ENCODE results near the gene ZSWIM6.

Gene ZSWIM6

GRCh38 chr5:61429906-61430305 is 97.8 kb downstream of the ZSWIM6 start:
- Histone ChIP-seq H3K4me3 (ENCODE audit: insufficient read depth, low read depth, low read length, poor library complexity, severe bottlenecking) (no peak overlapping the region), H3K27ac (ENCODE audit: insufficient read depth, low read length, poor library complexity, severe bottlenecking) (no peak overlapping the region), H3K36me3 (ENCODE audit: control insufficient read depth, insufficient read depth, low read length) (no peaks in the 10 kb centered on the region), H3K4me1 (ENCODE audit: control insufficient read depth, insufficient read depth, low read length, poor library complexity, severe bottlenecking) (no peaks in the 10 kb centered on the region), H3K27me3 (replicated peaks; ENCODE audit: control insufficient read depth, insufficient read depth, low read length, poor library complexity, severe bottlenecking) (no peaks in the 10 kb centered on the region), H3K9me3 (ENCODE audit: control insufficient read depth, low read length) (no peaks in the 10 kb centered on the region)
- DNase-seq = no peak

GRCh38 chr5:61431923-61432620 is 100.0 kb downstream of the ZSWIM6 start:
- Histone ChIP-seq H3K4me3 (ENCODE audit: insufficient read depth, low read depth, low read length, poor library complexity, severe bottlenecking) (no peak overlapping the region), H3K4me1 (ENCODE audit: control insufficient read depth, insufficient read depth, low read length, poor library complexity, severe bottlenecking) (no peaks in the 10 kb centered on the region), H3K9me3 (ENCODE audit: control insufficient read depth, low read length) (no peaks in the 10 kb centered on the region), H3K36me3 (ENCODE audit: control insufficient read depth, insufficient read depth, low read length) (no peaks in the 10 kb centered on the region), H3K27me3 (replicated peaks; ENCODE audit: control insufficient read depth, insufficient read depth, low read length, poor library complexity, severe bottlenecking) (no peaks in the 10 kb centered on the region), H3K27ac (ENCODE audit: insufficient read depth, low read length, poor library complexity, severe bottlenecking) (no peak overlapping the region)
- no peak for DNase-seq

GRCh38 chr5:61435368-61435767 is 103.3 kb downstream of the ZSWIM6 start:
- Histone ChIP-seq H3K4me3 (ENCODE audit: insufficient read depth, low read depth, low read length, poor library complexity, severe bottlenecking) (no peak overlapping the region), H3K27me3 (replicated peaks; ENCODE audit: control insufficient read depth, insufficient read depth, low read length, poor library complexity, severe bottlenecking) (no peaks in the 10 kb centered on the region), H3K27ac (ENCODE audit: insufficient read depth, low read length, poor library complexity, severe bottlenecking) (no peak overlapping the region), H3K9me3 (ENCODE audit: control insufficient read depth, low read length) (no peaks in the 10 kb centered on the region), H3K4me1 (ENCODE audit: control insufficient read depth, insufficient read depth, low read length, poor library complexity, severe bottlenecking) (no peaks in the 10 kb centered on the region), H3K36me3 (ENCODE audit: control insufficient read depth, insufficient read depth, low read length) (no peaks in the 10 kb centered on the region)
- DNase-seq = no peak

GRCh38 chr5:61438298-61438970 is 106.4 kb downstream of the ZSWIM6 start:
- no peaks in the 10 kb centered on the region for H3K9me3 ChIP-seq (ENCODE audit: control insufficient read depth, low read length)
- no peaks in the 10 kb centered on the region for H3K36me3 ChIP-seq (ENCODE audit: control insufficient read depth, insufficient read depth, low read length)
- H3K27ac ChIP-seq (ENCODE audit: insufficient read depth, low read length, poor library complexity, severe bottlenecking) = no peak overlapping the region
- no peaks in the 10 kb centered on the region for H3K27me3 ChIP-seq (replicated peaks; ENCODE audit: control insufficient read depth, insufficient read depth, low read length, poor library complexity, severe bottlenecking)
- DNase-seq = no peak
- H3K4me3 ChIP-seq (ENCODE audit: insufficient read depth, low read depth, low read length, poor library complexity, severe bottlenecking) = no peak overlapping the region
- no peaks in the 10 kb centered on the region for H3K4me1 ChIP-seq (ENCODE audit: control insufficient read depth, insufficient read depth, low read length, poor library complexity, severe bottlenecking)

- Histone ChIP-seq H3K36me3 (ENCODE audit: control insufficient read depth, insufficient read depth, low read length) (no peaks in the 10 kb centered on the region), H3K4me1 (ENCODE audit: control insufficient read depth, insufficient read depth, low read length, poor library complexity, severe bottlenecking) (no peaks in the 10 kb centered on the region), H3K27me3 (replicated peaks; ENCODE audit: control insufficient read depth, insufficient read depth, low read length, poor library complexity, severe bottlenecking) (no peaks in the 10 kb centered on the region), H3K27ac (ENCODE audit: insufficient read depth, low read length, poor library complexity, severe bottlenecking) (no peak overlapping the region), H3K9me3 (ENCODE audit: control insufficient read depth, low read length) (no peaks in the 10 kb centered on the region), H3K4me3 (ENCODE audit: insufficient read depth, low read depth, low read length, poor library complexity, severe bottlenecking) (no peak overlapping the region)
- no peak for DNase-seq
These were observed 108.0 kb downstream of the ZSWIM6 start for GRCh38 chr5:61440086-61440485.

- Histone ChIP-seq H3K4me3 (ENCODE audit: insufficient read depth, low read depth, low read length, poor library complexity, severe bottlenecking) (no peak overlapping the region), H3K27ac (ENCODE audit: insufficient read depth, low read length, poor library complexity, severe bottlenecking) (no peak overlapping the region), H3K36me3 (ENCODE audit: control insufficient read depth, insufficient read depth, low read length) (no peaks in the 10 kb centered on the region), H3K9me3 (ENCODE audit: control insufficient read depth, low read length) (no peaks in the 10 kb centered on the region), H3K4me1 (ENCODE audit: control insufficient read depth, insufficient read depth, low read length, poor library complexity, severe bottlenecking) (no peaks in the 10 kb centered on the region), H3K27me3 (replicated peaks; ENCODE audit: control insufficient read depth, insufficient read depth, low read length, poor library complexity, severe bottlenecking) (no peaks in the 10 kb centered on the region)
- no peak for DNase-seq
These were observed 108.5 kb downstream of the ZSWIM6 start for GRCh38 chr5:61440596-61440995.

GRCh38 chr5:61441742-61442141 is 109.7 kb downstream of the ZSWIM6 start:
- Histone ChIP-seq H3K4me3 (ENCODE audit: insufficient read depth, low read depth, low read length, poor library complexity, severe bottlenecking) (no peak overlapping the region), H3K9me3 (ENCODE audit: control insufficient read depth, low read length) (no peaks in the 10 kb centered on the region), H3K27me3 (replicated peaks; ENCODE audit: control insufficient read depth, insufficient read depth, low read length, poor library complexity, severe bottlenecking) (no peaks in the 10 kb centered on the region), H3K4me1 (ENCODE audit: control insufficient read depth, insufficient read depth, low read length, poor library complexity, severe bottlenecking) (no peaks in the 10 kb centered on the region), H3K27ac (ENCODE audit: insufficient read depth, low read length, poor library complexity, severe bottlenecking) (no peak overlapping the region), H3K36me3 (ENCODE audit: control insufficient read depth, insufficient read depth, low read length) (no peaks in the 10 kb centered on the region)
- no peak for DNase-seq

- H3K27ac ChIP-seq (ENCODE audit: insufficient read depth, low read length, poor library complexity, severe bottlenecking) = no peak overlapping the region
- H3K4me1 ChIP-seq (ENCODE audit: control insufficient read depth, insufficient read depth, low read length, poor library complexity, severe bottlenecking) = no peaks in the 10 kb centered on the region
- H3K4me3 ChIP-seq (ENCODE audit: insufficient read depth, low read depth, low read length, poor library complexity, severe bottlenecking) = no peak overlapping the region
- DNase-seq = no peak
- H3K9me3 ChIP-seq (ENCODE audit: control insufficient read depth, low read length) = peaks cover 7% of the 10 kb centered on the region
- no peaks in the 10 kb centered on the region for H3K27me3 ChIP-seq (replicated peaks; ENCODE audit: control insufficient read depth, insufficient read depth, low read length, poor library complexity, severe bottlenecking)
- no peaks in the 10 kb centered on the region for H3K36me3 ChIP-seq (ENCODE audit: control insufficient read depth, insufficient read depth, low read length)
These were observed 115.9 kb downstream of the ZSWIM6 start for GRCh38 chr5:61447780-61448495.

- no peaks in the 10 kb centered on the region for H3K36me3 ChIP-seq (ENCODE audit: control insufficient read depth, insufficient read depth, low read length)
- no peak overlapping the region for H3K27ac ChIP-seq (ENCODE audit: insufficient read depth, low read length, poor library complexity, severe bottlenecking)
- no peaks in the 10 kb centered on the region for H3K27me3 ChIP-seq (replicated peaks; ENCODE audit: control insufficient read depth, insufficient read depth, low read length, poor library complexity, severe bottlenecking)
- peaks cover 7% of the 10 kb centered on the region for H3K9me3 ChIP-seq (ENCODE audit: control insufficient read depth, low read length)
- no peaks in the 10 kb centered on the region for H3K4me1 ChIP-seq (ENCODE audit: control insufficient read depth, insufficient read depth, low read length, poor library complexity, severe bottlenecking)
- H3K4me3 ChIP-seq (ENCODE audit: insufficient read depth, low read depth, low read length, poor library complexity, severe bottlenecking) = no peak overlapping the region
- no peak for DNase-seq
These were observed 117.9 kb downstream of the ZSWIM6 start for GRCh38 chr5:61449804-61450492.
